RWPE2 (cell line): ENCODE data around the gene CIDEA.

Source experiments
- ATAC-seq: fragments of 200-7000 bp; cut with Tn5 transposase; 3 replicates; pipeline ENCODE4 v1.9.1; 2021; ENCODE audit warnings: low read depth
- DNase-seq: peaks from one replicate; pipeline ENCODE4 v3.0.0-alpha.2; 2020; ENCODE audit warnings: low spot score
- H3K27ac ChIP-seq: fragments of 450-650 bp; 2 replicates; pipeline ENCODE4 v1.5.1; 2017; ENCODE audit warnings: mild to moderate bottlenecking; ENCODE audit not compliant: poor library complexity, severe bottlenecking
- H3K27me3 ChIP-seq: fragments of 250-450 bp; sonication (Bioruptor Pico); 2 replicates; pipeline ENCODE4 v1.5.1; 2021; ENCODE audit warnings: mild to moderate bottlenecking, moderate library complexity; ENCODE audit not compliant: insufficient read depth, poor library complexity, severe bottlenecking
- H3K36me3 ChIP-seq: fragments of 250-450 bp; sonication (Bioruptor Pico); 2 replicates; pipeline ENCODE4 v1.5.1; 2020; ENCODE audit warnings: low read depth, mild to moderate bottlenecking, moderate library complexity
- H3K4me1 ChIP-seq: fragments of 250-450 bp; sonication (Bioruptor Pico); 2 replicates; pipeline ENCODE4 v1.5.1; 2021; ENCODE audit warnings: mild to moderate bottlenecking, moderate library complexity; ENCODE audit not compliant: insufficient read depth, poor library complexity, severe bottlenecking
- H3K4me3 ChIP-seq: fragments of 250-450 bp; sonication (Bioruptor Pico); 2 replicates; pipeline ENCODE4 v1.5.1; 2021; ENCODE audit warnings: mild to moderate bottlenecking, moderate library complexity; ENCODE audit not compliant: severe bottlenecking
- H3K9me3 ChIP-seq: fragments of 250-450 bp; sonication (Bioruptor Pico); 2 replicates; pipeline ENCODE4 v1.5.1; 2021; ENCODE audit warnings: mild to moderate bottlenecking, moderate library complexity; ENCODE audit not compliant: severe bottlenecking
- TF ChIP-seq, protein P1 (sequence below): fragments of 450-650 bp; IDR thresholded peaks from one replicate; pipeline ENCODE4 v1.5.1; 2017; ENCODE audit warnings: mild to moderate bottlenecking, moderate library complexity; ENCODE audit not compliant: poor library complexity, severe bottlenecking

The CIDEA gene

DNA sequence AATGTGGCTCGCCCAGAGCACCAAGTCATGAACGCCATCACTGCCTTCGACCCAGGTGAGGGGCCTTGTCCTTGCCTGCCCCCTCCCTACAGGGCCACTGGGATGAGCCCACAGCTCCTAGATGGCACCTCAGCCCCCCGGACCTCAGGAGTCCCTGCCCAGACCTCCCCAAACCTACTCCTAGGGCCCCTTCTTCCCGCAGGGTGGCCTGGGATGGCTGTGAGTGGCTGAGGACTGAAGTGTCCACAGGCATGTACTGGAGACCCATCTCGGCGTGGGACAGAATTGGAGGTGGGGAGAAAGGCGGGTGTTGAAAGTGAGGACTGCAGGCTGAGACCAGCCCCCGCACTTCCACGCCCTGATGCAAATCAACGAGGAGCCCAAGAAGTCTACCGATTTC, 51.0 kb downstream of the CIDEA start:
- peak overlapping the region; percentile 56 for H3K27ac ChIP-seq
- no peaks in the 10 kb centered on the region for H3K27me3 ChIP-seq
- ATAC-seq (no peak), DNase-seq (no peak)
- no peak overlapping the region for H3K4me3 ChIP-seq
- peaks cover 16% of the 10 kb centered on the region for H3K4me1 ChIP-seq
- H3K9me3 ChIP-seq = no peaks in the 10 kb centered on the region
- TF ChIP-seq, protein P1, sequence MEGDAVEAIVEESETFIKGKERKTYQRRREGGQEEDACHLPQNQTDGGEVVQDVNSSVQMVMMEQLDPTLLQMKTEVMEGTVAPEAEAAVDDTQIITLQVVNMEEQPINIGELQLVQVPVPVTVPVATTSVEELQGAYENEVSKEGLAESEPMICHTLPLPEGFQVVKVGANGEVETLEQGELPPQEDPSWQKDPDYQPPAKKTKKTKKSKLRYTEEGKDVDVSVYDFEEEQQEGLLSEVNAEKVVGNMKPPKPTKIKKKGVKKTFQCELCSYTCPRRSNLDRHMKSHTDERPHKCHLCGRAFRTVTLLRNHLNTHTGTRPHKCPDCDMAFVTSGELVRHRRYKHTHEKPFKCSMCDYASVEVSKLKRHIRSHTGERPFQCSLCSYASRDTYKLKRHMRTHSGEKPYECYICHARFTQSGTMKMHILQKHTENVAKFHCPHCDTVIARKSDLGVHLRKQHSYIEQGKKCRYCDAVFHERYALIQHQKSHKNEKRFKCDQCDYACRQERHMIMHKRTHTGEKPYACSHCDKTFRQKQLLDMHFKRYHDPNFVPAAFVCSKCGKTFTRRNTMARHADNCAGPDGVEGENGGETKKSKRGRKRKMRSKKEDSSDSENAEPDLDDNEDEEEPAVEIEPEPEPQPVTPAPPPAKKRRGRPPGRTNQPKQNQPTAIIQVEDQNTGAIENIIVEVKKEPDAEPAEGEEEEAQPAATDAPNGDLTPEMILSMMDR = no peak
- H3K36me3 ChIP-seq = peaks cover 16% of the 10 kb centered on the region

DNA sequence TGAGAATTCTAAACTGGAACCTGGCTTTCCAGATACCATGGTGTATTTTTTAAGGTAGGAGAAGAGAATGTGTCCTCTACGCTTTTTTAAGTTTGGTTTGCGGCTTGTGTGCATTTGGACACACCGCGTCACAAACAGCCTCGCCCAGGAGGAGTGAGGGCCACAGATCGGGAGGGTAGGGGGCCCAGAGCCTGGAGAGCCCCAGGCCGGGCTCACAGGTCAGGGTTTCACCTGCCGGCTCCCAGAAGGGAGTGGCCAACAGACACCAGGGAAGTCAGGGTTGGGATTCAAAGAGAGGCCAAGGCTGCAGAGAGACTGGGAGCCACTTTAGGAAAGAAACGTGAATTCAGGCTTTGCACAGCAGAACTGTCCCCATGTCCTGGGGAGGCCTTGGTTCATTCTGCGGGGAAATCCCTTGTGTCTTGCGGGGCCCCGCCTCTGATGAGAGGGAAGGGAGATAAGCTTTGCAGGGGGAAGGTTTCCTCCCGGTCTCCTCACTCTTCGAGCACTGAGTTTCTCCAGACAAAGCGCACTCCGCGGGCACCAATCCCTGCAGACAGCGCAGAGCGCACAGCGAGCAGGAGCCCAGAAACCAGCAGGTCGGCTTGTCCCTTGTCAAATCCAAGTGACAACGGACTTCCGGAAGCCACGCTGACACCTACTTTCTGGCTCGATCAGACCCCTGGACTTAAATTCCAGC, 51.9 kb downstream of the CIDEA start:
- H3K36me3 ChIP-seq = peaks cover 25% of the 10 kb centered on the region
- no peak overlapping the region for H3K4me3 ChIP-seq

DNA sequence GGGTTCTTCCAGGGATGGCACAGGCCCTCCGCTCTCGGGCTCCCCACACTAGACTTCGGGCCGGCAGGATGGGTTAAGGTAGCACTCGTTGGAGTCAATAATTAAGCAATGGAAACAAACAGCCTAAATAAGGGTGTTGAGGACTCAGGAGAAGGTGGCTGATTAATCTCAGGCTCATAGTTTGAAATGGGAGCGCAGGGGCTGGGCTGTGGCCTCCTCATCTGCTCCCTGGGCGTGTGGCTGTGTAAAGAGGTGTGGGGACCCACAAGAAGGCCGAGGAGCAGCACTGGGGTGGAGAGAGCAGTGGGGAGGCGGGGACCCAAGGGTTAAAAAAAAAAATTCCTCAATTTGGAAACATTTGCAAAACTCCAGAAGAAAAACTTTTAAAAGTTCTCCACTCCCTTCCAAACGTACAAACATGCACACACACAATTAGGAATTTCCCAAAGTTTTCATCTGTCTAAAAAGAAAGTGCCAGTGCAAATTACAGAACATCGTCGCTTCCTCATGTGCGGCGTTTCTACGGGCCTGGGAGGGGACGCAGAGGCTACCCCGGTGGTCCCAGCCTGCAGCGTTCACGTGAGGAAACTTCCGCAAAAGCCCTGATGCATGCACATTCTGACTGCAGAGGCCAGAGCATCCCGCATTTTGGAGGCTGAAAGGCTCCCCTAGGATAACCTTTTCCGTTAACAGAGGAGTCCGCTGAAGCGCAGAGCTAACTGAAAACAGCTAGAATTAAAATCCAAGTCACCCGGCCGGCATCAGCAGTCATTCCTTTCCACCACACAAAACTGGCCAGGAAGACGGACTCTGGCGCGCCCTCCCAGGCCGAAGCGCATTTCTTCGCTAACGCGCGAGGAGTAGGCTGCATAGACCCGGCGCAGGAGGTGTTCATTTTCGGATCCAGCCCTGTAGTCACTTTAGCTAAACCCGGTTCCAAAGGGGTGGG, 52.9 kb downstream of the CIDEA start:
- H3K27me3 ChIP-seq = no peaks in the 10 kb centered on the region
- peaks cover 34% of the 10 kb centered on the region for H3K36me3 ChIP-seq
- DNase-seq (no peak), ATAC-seq (no peak)
- peaks cover 16% of the 10 kb centered on the region for H3K4me1 ChIP-seq
- peak overlapping the region; percentile 94 for H3K27ac ChIP-seq
- peaks cover 6% of the 10 kb centered on the region for H3K9me3 ChIP-seq
- TF ChIP-seq, protein P1 = no peak
- H3K4me3 ChIP-seq = peak overlapping the region; percentile 95

More for the DNA sequence above, 51.9 kb downstream of the CIDEA start:
- TF ChIP-seq, protein P1 = no peak
- ATAC-seq (no peak), DNase-seq (no peak)
- Histone ChIP-seq H3K27me3 (no peaks in the 10 kb centered on the region), H3K9me3 (no peaks in the 10 kb centered on the region), H3K27ac (peak overlapping the region; percentile 94), H3K4me1 (peaks cover 16% of the 10 kb centered on the region)

DNA sequence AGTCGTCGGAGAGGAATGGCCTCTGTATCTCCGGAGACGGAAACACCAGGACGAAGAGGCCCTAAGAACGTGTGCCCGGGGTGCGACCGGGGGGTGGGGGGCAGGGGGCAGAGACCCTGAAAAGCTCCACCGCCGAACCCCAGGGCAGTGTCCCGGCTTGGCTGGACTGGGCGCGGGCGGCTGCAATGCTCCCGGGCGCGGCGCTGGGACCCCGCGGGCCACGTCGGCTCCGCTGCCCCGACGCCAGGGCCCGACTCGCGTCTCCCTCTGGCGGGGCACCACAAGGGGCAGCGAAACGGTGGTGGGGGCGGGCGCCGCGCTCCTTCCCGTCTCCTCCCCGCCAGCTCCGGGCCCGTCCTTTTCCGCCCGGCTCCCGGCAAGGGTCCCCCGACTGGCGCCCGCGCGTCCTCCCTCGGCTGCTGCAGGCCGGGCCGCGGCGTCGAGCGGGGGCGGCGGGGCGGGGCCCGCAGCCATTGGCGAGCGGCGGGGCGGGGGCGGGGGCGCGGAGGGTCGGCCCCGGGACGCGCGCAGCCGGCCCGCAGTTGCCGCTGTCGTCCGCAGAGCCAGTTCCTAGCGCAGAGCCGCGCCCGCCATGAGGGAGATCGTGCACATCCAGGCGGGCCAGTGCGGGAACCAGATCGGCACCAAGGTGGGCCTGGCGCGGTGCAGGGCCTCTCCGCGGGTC, 53.7 kb downstream of the CIDEA start, which contains the start of gene TUBB6:
TSS of gene TUBB6 (plus strand) at position 541 of the 685 bp plus-strand sequence. CDS start at position 593, 52 bp downstream.
- H3K9me3 ChIP-seq = peaks cover 10% of the 10 kb centered on the region
- no peaks in the 10 kb centered on the region for H3K27me3 ChIP-seq
- peak; percentile 75 for DNase-seq
- H3K27ac ChIP-seq = peak within 1 kb of the TSS; percentile 94
- TF ChIP-seq, protein P1 = peak; percentile 7
- peaks cover 42% of the 10 kb centered on the region for H3K36me3 ChIP-seq
- peak; percentile 40 for ATAC-seq
- peaks cover 16% of the 10 kb centered on the region for H3K4me1 ChIP-seq
- peak within 1 kb of the TSS; percentile 95 for H3K4me3 ChIP-seq
